ENCODE measurements around the gene SLC35F4. TPM values are rescaled to one million over a fixed set of nuclear protein-coding genes. Genes with fewer than 3 reads are reported as not detected.

SLC35F4 gene
- total and polyA plus RNA-seq, 2 donors (not counting 1 experiment from before 2014, with no cell fraction given): not detected

- H3K79me2 ChIP-seq (ENCODE audit: control insufficient read depth, insufficient read depth, low read length): no peaks in the 10 kb centered on the region
- Mint-ChIP-seq H3K4me3 (no peak overlapping the region), H3K27ac (no peak overlapping the region), H3K4me1 (no peaks in the 10 kb centered on the region), H3K27me3 (no peaks in the 10 kb centered on the region), H3K9me3 (ENCODE audit: insufficient read depth) (no peaks in the 10 kb centered on the region)
- H3K4me2 ChIP-seq (replicated peaks; ENCODE audit: low read depth, low read length, poor library complexity, severe bottlenecking): no peak overlapping the region
- no peak for DNase-seq
- no peak overlapping the region for H3K4me3 ChIP-seq (ENCODE audit: control extremely low read depth in 1 of 5, extremely low read depth in 1 of 5, insufficient read depth in 1 of 5, low read depth in 2 of 5, low read length in 4 of 5)
- CTCF ChIA-PET: no interaction called here
- H3K36me3 ChIP-seq (replicated peaks in 1 of 2; ENCODE audit: control extremely low read depth in 1 of 2, control insufficient read depth in 1 of 2, extremely low read depth in 1 of 2, insufficient read depth in 2 of 2, low read length in 1 of 2): no peaks in the 10 kb centered on the region
- no peak for TF ChIP-seq EZH2 (IDR thresholded peaks at IDR 0.05; ENCODE audit: borderline replicate concordance, insufficient read depth, low read depth, low read length, poor library complexity, severe bottlenecking)
- TF ChIP-seq, protein P1, sequence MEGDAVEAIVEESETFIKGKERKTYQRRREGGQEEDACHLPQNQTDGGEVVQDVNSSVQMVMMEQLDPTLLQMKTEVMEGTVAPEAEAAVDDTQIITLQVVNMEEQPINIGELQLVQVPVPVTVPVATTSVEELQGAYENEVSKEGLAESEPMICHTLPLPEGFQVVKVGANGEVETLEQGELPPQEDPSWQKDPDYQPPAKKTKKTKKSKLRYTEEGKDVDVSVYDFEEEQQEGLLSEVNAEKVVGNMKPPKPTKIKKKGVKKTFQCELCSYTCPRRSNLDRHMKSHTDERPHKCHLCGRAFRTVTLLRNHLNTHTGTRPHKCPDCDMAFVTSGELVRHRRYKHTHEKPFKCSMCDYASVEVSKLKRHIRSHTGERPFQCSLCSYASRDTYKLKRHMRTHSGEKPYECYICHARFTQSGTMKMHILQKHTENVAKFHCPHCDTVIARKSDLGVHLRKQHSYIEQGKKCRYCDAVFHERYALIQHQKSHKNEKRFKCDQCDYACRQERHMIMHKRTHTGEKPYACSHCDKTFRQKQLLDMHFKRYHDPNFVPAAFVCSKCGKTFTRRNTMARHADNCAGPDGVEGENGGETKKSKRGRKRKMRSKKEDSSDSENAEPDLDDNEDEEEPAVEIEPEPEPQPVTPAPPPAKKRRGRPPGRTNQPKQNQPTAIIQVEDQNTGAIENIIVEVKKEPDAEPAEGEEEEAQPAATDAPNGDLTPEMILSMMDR (IDR thresholded peaks at IDR 0.05): no peak
- no peaks in the 10 kb centered on the region for H4K20me1 ChIP-seq (ENCODE audit: control insufficient read depth, insufficient read depth, low read length, poor library complexity, severe bottlenecking)
- H3K9ac ChIP-seq (ENCODE audit: low read length): no peak overlapping the region
- no peak overlapping the region for H2AFZ ChIP-seq (ENCODE audit: insufficient read depth, low read depth, low read length, poor library complexity, severe bottlenecking)
- no peaks in the 10 kb centered on the region for H3K9me3 ChIP-seq (ENCODE audit: control extremely low read depth in 1 of 3, control insufficient read depth in 2 of 3, insufficient read depth in 1 of 3, low read length in 2 of 3)
- H3K27ac ChIP-seq (ENCODE audit: low read length in 2 of 2): no peak overlapping the region
- ATAC-seq (ENCODE audit: low read depth): no peak
- POLR2A ChIA-PET: no interaction called here
- no peaks in the 10 kb centered on the region for H3K27me3 ChIP-seq (replicated peaks in 1 of 4; ENCODE audit: control extremely low read depth in 1 of 4, control insufficient read depth in 3 of 4, insufficient read depth in 4 of 4, low read length in 3 of 4)
- no peaks in the 10 kb centered on the region for H3K4me1 ChIP-seq (ENCODE audit: control insufficient read depth in 2 of 2, insufficient read depth in 2 of 2, low read length in 2 of 2)
- 100% methylated on average over 1 of the region's 2 CpGs for WGBS (ENCODE audit: insufficient coverage)
- intact Hi-C loops (cut with micrococcal nuclease): no loop called here
Measured at GRCh38 chr14:57760896-57761295, 105.0 kb downstream of the SLC35F4 start.

GRCh38 chr14:57755018-57755521, 110.8 kb downstream of the SLC35F4 start:
- Histone ChIP-seq H3K79me2 (ENCODE audit: control insufficient read depth, insufficient read depth, low read length) (no peaks in the 10 kb centered on the region), H3K27ac (ENCODE audit: low read length in 2 of 2) (no peak overlapping the region), H2AFZ (ENCODE audit: insufficient read depth, low read depth, low read length, poor library complexity, severe bottlenecking) (no peak overlapping the region), H4K20me1 (ENCODE audit: control insufficient read depth, insufficient read depth, low read length, poor library complexity, severe bottlenecking) (no peaks in the 10 kb centered on the region), H3K36me3 (replicated peaks in 1 of 2; ENCODE audit: control extremely low read depth in 1 of 2, control insufficient read depth in 1 of 2, extremely low read depth in 1 of 2, insufficient read depth in 2 of 2, low read length in 1 of 2) (no peaks in the 10 kb centered on the region), H3K9ac (ENCODE audit: low read length) (no peak overlapping the region), H3K4me2 (replicated peaks; ENCODE audit: low read depth, low read length, poor library complexity, severe bottlenecking) (no peak overlapping the region), H3K27me3 (replicated peaks in 1 of 4; ENCODE audit: control extremely low read depth in 1 of 4, control insufficient read depth in 3 of 4, insufficient read depth in 4 of 4, low read length in 3 of 4) (no peaks in the 10 kb centered on the region), H3K9me3 (ENCODE audit: control extremely low read depth in 1 of 3, control insufficient read depth in 2 of 3, insufficient read depth in 1 of 3, low read length in 2 of 3) (peaks cover 0 to 4% (median 0%) of the 10 kb centered on the region in 3 donors), H3K4me1 (ENCODE audit: control insufficient read depth in 2 of 2, insufficient read depth in 2 of 2, low read length in 2 of 2) (no peaks in the 10 kb centered on the region), H3K4me3 (ENCODE audit: control extremely low read depth in 1 of 5, extremely low read depth in 1 of 5, insufficient read depth in 1 of 5, low read depth in 2 of 5, low read length in 4 of 5) (no peak overlapping the region)
- TF ChIP-seq, protein P1 (IDR thresholded peaks at IDR 0.05): no peak
- TF ChIP-seq EZH2 (IDR thresholded peaks at IDR 0.05; ENCODE audit: borderline replicate concordance, insufficient read depth, low read depth, low read length, poor library complexity, severe bottlenecking): no peak
- POLR2A ChIA-PET: no interaction called here
- CTCF ChIA-PET: no interaction called here
- ATAC-seq (ENCODE audit: low read depth) (no peak), DNase-seq (no peak)
- H3K27ac Mint-ChIP-seq: no peak overlapping the region
- no peaks in the 10 kb centered on the region for H3K4me1 Mint-ChIP-seq
- H3K27me3 Mint-ChIP-seq: no peaks in the 10 kb centered on the region
- H3K9me3 Mint-ChIP-seq (ENCODE audit: insufficient read depth): no peaks in the 10 kb centered on the region
- intact Hi-C loops (cut with micrococcal nuclease): no loop called here
- H3K4me3 Mint-ChIP-seq: no peak overlapping the region
- 85% methylated on average over 6 of the region's 6 CpGs for WGBS (ENCODE audit: insufficient coverage)
